ENCODE data around the gene SCUBE1.

SCUBE1 gene

GRCh38 chr22:43236411-43237166, 106.6 kb downstream of the SCUBE1 start:
- no peak for TF ChIP-seq CTCF (IDR thresholded peaks at IDR 0.05; ENCODE audit: low read depth, low read length)
- Histone ChIP-seq H3K36me3 (no peaks in the 10 kb centered on the region), H3K4me3 (ENCODE audit: low read depth, low read length) (no peak overlapping the region), H3K9me3 (no peaks in the 10 kb centered on the region), H3K27me3 (no peaks in the 10 kb centered on the region), H3K4me1 (peaks cover 47% of the 10 kb centered on the region)
- DNase-seq = no peak

GRCh38 chr22:43235445-43236409, 107.4 kb downstream of the SCUBE1 start:
- Histone ChIP-seq H3K36me3 (no peaks in the 10 kb centered on the region), H3K4me3 (ENCODE audit: low read depth, low read length) (no peak overlapping the region), H3K4me1 (peaks cover 49% of the 10 kb centered on the region), H3K9me3 (no peaks in the 10 kb centered on the region), H3K27me3 (no peaks in the 10 kb centered on the region)
- TF ChIP-seq CTCF (IDR thresholded peaks at IDR 0.05; ENCODE audit: low read depth, low read length) = no peak
- peak; percentile 40 for DNase-seq

GRCh38 chr22:43234264-43234988, 108.7 kb downstream of the SCUBE1 start:
- Histone ChIP-seq H3K36me3 (no peaks in the 10 kb centered on the region), H3K4me1 (peaks cover 40% of the 10 kb centered on the region)
- no peak for TF ChIP-seq CTCF (IDR thresholded peaks at IDR 0.05; ENCODE audit: low read depth, low read length)

GRCh38 chr22:43233529-43233928, 109.6 kb downstream of the SCUBE1 start:
- DNase-seq = no peak
- Histone ChIP-seq H3K4me3 (ENCODE audit: low read depth, low read length) (no peak overlapping the region), H3K27me3 (no peaks in the 10 kb centered on the region), H3K9me3 (no peaks in the 10 kb centered on the region), H3K36me3 (no peaks in the 10 kb centered on the region), H3K4me1 (peaks cover 31% of the 10 kb centered on the region)
- TF ChIP-seq CTCF (IDR thresholded peaks at IDR 0.05; ENCODE audit: low read depth, low read length) = no peak

More at GRCh38 chr22:43234264-43234988, 108.7 kb downstream of the SCUBE1 start:
- Histone ChIP-seq H3K4me3 (ENCODE audit: low read depth, low read length) (no peak overlapping the region), H3K27me3 (no peaks in the 10 kb centered on the region), H3K9me3 (no peaks in the 10 kb centered on the region)
- DNase-seq = peak; percentile 41

- DNase-seq = no peak
- Histone ChIP-seq H3K27me3 (no peaks in the 10 kb centered on the region), H3K4me1 (peaks cover 22% of the 10 kb centered on the region)
Measured at GRCh38 chr22:43232445-43232844, 110.7 kb downstream of the SCUBE1 start.

More at GRCh38 chr22:43232445-43232844, 110.7 kb downstream of the SCUBE1 start:
- no peak for TF ChIP-seq CTCF (IDR thresholded peaks at IDR 0.05; ENCODE audit: low read depth, low read length)
- H3K4me3 ChIP-seq (ENCODE audit: low read depth, low read length) = no peak overlapping the region
- H3K9me3 ChIP-seq = no peaks in the 10 kb centered on the region
- no peaks in the 10 kb centered on the region for H3K36me3 ChIP-seq

Measured in BE2C (cell line).